SK-N-SH (cell line): ENCODE data around the gene SGPP1. TPM values are rescaled to one million over a fixed set of nuclear protein-coding genes. Genes with fewer than 3 reads are reported as not detected.

Experiments
- CTCF ChIA-PET: fragments of 300-600, 350-600 bp; formaldehyde crosslinking; extraction: SDS; loops from one replicate; lab custom pipeline; 2021; lab: Yijun Ruan, JAX
- POLR2A ChIA-PET: fragments of 350-600 bp; sonication (Branson Sonifier 250); formaldehyde crosslinking; extraction: SDS; loops from one replicate; lab custom pipeline; 2020; ENCODE audit warnings: antibody characterized with exemption, inconsistent platforms; lab: Yijun Ruan, JAX
- DNase-seq: peaks from one replicate; pipeline ENCODE4 v3.0.0; 2012
- H2AFZ ChIP-seq: fragments of 200-600 bp; sonication (generic); 2 replicates; pipeline ENCODE4 v1.8.1; 2016; ENCODE audit warnings: antibody characterized with exemption, mild to moderate bottlenecking, low read depth
- H3F3A ChIP-seq: fragments of 200-600 bp; sonication (generic); replicated peaks from 2 replicates; pipeline ENCODE3; 2016; ENCODE audit warnings: antibody characterized with exemption, mild to moderate bottlenecking; ENCODE audit not compliant: insufficient read depth
- H3K27ac ChIP-seq, 2 experiments: fragments of 200-500 bp in 1 of 2; fragments of 200-600 bp in 1 of 2; sonication (Bioruptor generic) in 1 of 2; sonication (generic), shearing (Covaris generic) in 1 of 2; 2 replicates each; pipeline versions ENCODE4 v1.5.1 to v1.6.1; 2014 to 2016; ENCODE audit warnings: low read depth in 2 of 2, inconsistent platforms in 1 of 2, low read length in 1 of 2, mild to moderate bottlenecking in 1 of 2, mixed read lengths in 1 of 2
- H3K27me3 ChIP-seq: fragments of 200-600 bp; sonication (generic), shearing (Covaris generic); 2 replicates; pipeline ENCODE4 v1.6.1; 2016; ENCODE audit warnings: mixed run types; ENCODE audit not compliant: insufficient read depth
- H3K36me3 ChIP-seq, 2 experiments: fragments of 200-500 bp in 1 of 2; fragments of 200-600 bp in 1 of 2; sonication (Bioruptor generic) in 1 of 2; sonication (generic) in 1 of 2; replicated peaks in 1 of 2; 2 replicates each; pipeline versions ENCODE3 to v1.5.1; 2014 to 2016; ENCODE audit warnings: low read length in 1 of 2, mild to moderate bottlenecking in 1 of 2; ENCODE audit not compliant: insufficient read depth in 2 of 2, control insufficient read depth in 1 of 2
- H3K4me1 ChIP-seq, 2 experiments: fragments of 200-500 bp in 1 of 2; fragments of 200-600 bp in 1 of 2; sonication (Bioruptor generic) in 1 of 2; sonication (generic), shearing (Covaris generic) in 1 of 2; 2 replicates each; pipeline versions ENCODE4 v1.5.1 to v1.6.1; 2014 to 2016; ENCODE audit warnings: low read depth in 1 of 2, low read length in 1 of 2, mixed run types in 1 of 2; ENCODE audit not compliant: insufficient read depth in 2 of 2, control insufficient read depth in 1 of 2
- H3K4me2 ChIP-seq: fragments of 200-600 bp; sonication (generic), shearing (Covaris generic); 2 replicates; pipeline ENCODE4 v1.6.1; 2017; ENCODE audit warnings: mixed run types
- H3K4me3 ChIP-seq, 2 experiments: fragments of 200-500 bp in 1 of 2; fragments of 200-600 bp in 1 of 2; sonication (Bioruptor generic) in 1 of 2; sonication (generic), shearing (Covaris generic) in 1 of 2; 2 replicates each; pipeline versions ENCODE4 v1.5.1 to v1.8.1; 2014 to 2016; ENCODE audit warnings: low read depth in 2 of 2, inconsistent platforms in 1 of 2, low read length in 1 of 2, mild to moderate bottlenecking in 1 of 2, mixed read lengths in 1 of 2, moderate library complexity in 1 of 2
- H3K79me2 ChIP-seq: fragments of 200-600 bp; sonication (generic); 2 replicates; pipeline ENCODE4 v1.8.1; 2017; ENCODE audit warnings: mild to moderate bottlenecking; ENCODE audit not compliant: insufficient read depth
- H3K9ac ChIP-seq: fragments of 200-600 bp; sonication (generic); 2 replicates; pipeline ENCODE4 v1.6.1; 2017; ENCODE audit warnings: mixed run types
- H3K9me2 ChIP-seq: fragments of 200-600 bp; sonication (generic); 2 replicates; pipeline ENCODE4 v1.6.1; 2017; ENCODE audit warnings: mixed run types
- H3K9me3 ChIP-seq: fragments of 200-600 bp; sonication (generic); 2 replicates; pipeline ENCODE4 v1.6.1; 2017; ENCODE audit warnings: mixed run types, mild to moderate bottlenecking, moderate library complexity
- H4K20me1 ChIP-seq: fragments of 200-600 bp; sonication (generic); 2 replicates; pipeline ENCODE4 v1.6.1; 2017; ENCODE audit warnings: mild to moderate bottlenecking, mixed run types; ENCODE audit not compliant: insufficient read depth
- EZH2phosphoT487 ChIP-seq: fragments of 200-600 bp; sonication (generic); IDR thresholded peaks from 2 replicates; pipeline ENCODE4 v1.6.1; 2017; ENCODE audit warnings: low read depth, mixed run types, mild to moderate bottlenecking, antibody characterized with exemption, moderate library complexity, borderline replicate concordance
- FOSL2 ChIP-seq: IDR thresholded peaks from 2 replicates; pipeline ENCODE4 v1.4.0; 2012; ENCODE audit warnings: low read depth, mild to moderate bottlenecking, moderate library complexity, borderline replicate concordance
- MXI1 ChIP-seq: IDR thresholded peaks from 2 replicates; pipeline ENCODE4 v1.6.1; 2012; ENCODE audit warnings: mild to moderate bottlenecking, low read depth, low read length, improper control_type of control experiment
- RXRA ChIP-seq: IDR thresholded peaks from 2 replicates; pipeline ENCODE4 v1.4.0; 2012; ENCODE audit warnings: low read depth, mild to moderate bottlenecking, borderline replicate concordance
- YY1 ChIP-seq: IDR thresholded peaks from 2 replicates; pipeline ENCODE4 v1.4.0; 2012; ENCODE audit warnings: low read depth, mild to moderate bottlenecking
- WGBS: methylation state at CpG from one replicate; pipeline ENCODE4 v1.1.6; 2017; ENCODE audit warnings: low lambda C conversion rate; 5-methylcytosine and 5-hydroxymethylcytosine counted together
- polyA plus RNA-seq, 3 experiments: library from polyadenylated mRNA; depleted of rRNA; stranded (reverse); fragments of >200 nt; gene quantifications; 2 replicates each; pipeline ENCODE4 v1.2.3, GENCODE V29; 2012
- TF ChIP-seq, protein P1 (sequence below): IDR thresholded peaks from 2 replicates; pipeline ENCODE4 v1.4.0; 2012; ENCODE audit warnings: low read depth, borderline replicate concordance
- TF ChIP-seq, protein P2 (sequence below): fragments of 150-350 bp; IDR thresholded peaks from 2 replicates; pipeline ENCODE4 v1.6.1; 2016; ENCODE audit warnings: mild to moderate bottlenecking, low read depth, low read length
- TF ChIP-seq, protein P3 (sequence below): IDR thresholded peaks from 2 replicates; pipeline ENCODE4; 2012
- TF ChIP-seq, protein P4 (sequence below): IDR thresholded peaks from 2 replicates; pipeline ENCODE4 v1.4.0; 2012; ENCODE audit warnings: low read depth

SGPP1 gene
- polyA plus RNA-seq, 1 of the 3 experiments (the other 2 are of a cell fraction), result 8.4 TPM

DNA sequence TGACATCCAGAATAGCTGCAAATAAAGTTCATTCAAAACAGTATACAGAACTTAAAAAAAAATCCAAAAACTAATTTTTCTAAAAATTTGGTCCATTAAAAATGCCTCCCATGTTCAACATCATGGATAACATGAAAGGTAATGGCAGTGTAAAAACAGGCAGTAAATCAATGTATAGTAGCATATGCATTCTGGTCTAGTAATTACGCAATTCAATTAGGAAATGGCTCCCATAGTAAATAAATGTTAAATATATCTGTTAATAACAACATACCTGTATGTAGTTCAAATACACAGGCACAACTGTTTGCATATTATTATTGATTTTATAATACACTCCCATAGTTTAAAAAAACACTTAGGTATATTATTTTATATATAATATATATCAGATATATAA is 42.5 kb downstream of the SGPP1 start (continued):
- TF ChIP-seq FOSL2, result no peak
- TF ChIP-seq, protein P1, sequence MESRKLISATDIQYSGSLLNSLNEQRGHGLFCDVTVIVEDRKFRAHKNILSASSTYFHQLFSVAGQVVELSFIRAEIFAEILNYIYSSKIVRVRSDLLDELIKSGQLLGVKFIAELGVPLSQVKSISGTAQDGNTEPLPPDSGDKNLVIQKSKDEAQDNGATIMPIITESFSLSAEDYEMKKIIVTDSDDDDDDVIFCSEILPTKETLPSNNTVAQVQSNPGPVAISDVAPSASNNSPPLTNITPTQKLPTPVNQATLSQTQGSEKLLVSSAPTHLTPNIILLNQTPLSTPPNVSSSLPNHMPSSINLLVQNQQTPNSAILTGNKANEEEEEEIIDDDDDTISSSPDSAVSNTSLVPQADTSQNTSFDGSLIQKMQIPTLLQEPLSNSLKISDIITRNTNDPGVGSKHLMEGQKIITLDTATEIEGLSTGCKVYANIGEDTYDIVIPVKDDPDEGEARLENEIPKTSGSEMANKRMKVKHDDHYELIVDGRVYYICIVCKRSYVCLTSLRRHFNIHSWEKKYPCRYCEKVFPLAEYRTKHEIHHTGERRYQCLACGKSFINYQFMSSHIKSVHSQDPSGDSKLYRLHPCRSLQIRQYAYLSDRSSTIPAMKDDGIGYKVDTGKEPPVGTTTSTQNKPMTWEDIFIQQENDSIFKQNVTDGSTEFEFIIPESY, result no peak
- TF ChIP-seq RXRA, result no peak
- no peak for TF ChIP-seq EZH2phosphoT487
- TF ChIP-seq, all 33 proteins: peak for 0

DNA sequence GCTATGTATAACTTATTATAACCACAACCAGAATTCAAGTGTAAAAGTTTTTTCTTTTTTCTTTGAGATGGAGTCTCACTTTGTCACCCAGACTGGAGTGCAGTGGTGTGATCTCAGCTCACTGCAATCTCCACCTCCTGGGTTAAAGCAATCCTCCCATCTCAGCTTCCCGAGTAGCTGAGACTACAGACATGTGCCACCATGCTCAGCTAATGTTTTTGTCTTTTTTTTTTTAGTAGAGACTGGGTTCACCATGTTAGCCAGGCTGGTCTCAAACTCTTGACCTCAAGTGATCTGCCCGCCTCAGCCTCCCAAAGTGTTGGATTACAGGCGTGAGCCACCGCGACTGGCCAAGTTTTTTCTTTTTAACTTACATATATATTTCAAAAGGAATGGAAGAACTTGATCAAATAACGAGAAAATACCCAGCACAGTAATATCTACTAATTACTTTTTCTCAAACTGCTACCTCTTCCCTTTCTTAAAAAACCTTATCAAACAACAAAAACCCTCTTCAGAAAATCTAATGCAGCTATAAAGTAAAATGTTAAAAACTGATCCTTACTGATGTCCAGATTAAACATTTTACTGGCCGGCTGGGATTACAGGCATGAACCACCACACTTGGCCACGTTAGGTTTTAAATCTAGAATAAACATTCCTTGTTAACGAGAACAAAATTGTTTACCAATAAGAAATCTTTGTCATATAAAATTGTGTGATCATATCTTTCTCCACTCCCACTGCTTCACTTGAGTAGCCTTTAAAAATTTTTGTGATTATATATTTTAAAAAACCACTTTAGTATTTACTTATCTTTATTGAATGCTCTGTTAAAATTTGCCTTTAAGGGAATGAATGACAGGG is 44.9 kb downstream of the SGPP1 start:
- WGBS, result 93% methylated on average over 9 of the region's 9 CpGs

More for the DNA sequence above, 44.9 kb downstream of the SGPP1 start:
- CTCF ChIA-PET, result interaction anchor here (1.2 kb wide), 2 partner anchors 14 to 43 kb away, joined by 3 read pairs; no protein-coding TSS in a partner anchor
- POLR2A ChIA-PET, result no interaction called here
- Histone ChIP-seq H3K9me2 (no peaks in the 10 kb centered on the region), H2AFZ (no peak overlapping the region), H3K79me2 (no peaks in the 10 kb centered on the region), H3F3A (no peaks in the 10 kb centered on the region), H3K9ac (no peak overlapping the region), H3K27ac (no peak overlapping the region), H3K9me3 (no peaks in the 10 kb centered on the region), H3K4me3 (no peak overlapping the region), H3K27me3 (no peaks in the 10 kb centered on the region), H3K4me1 (no peaks in the 10 kb centered on the region), H3K36me3 (peaks cover 0 to 15% of the 10 kb centered on the region in 2 experiments), H3K4me2 (no peak overlapping the region), H4K20me1 (no peaks in the 10 kb centered on the region)
- DNase-seq, result no peak
- TF ChIP-seq, protein P2, sequence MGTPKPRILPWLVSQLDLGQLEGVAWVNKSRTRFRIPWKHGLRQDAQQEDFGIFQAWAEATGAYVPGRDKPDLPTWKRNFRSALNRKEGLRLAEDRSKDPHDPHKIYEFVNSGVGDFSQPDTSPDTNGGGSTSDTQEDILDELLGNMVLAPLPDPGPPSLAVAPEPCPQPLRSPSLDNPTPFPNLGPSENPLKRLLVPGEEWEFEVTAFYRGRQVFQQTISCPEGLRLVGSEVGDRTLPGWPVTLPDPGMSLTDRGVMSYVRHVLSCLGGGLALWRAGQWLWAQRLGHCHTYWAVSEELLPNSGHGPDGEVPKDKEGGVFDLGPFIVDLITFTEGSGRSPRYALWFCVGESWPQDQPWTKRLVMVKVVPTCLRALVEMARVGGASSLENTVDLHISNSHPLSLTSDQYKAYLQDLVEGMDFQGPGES, result no peak
- TF ChIP-seq, protein P3, sequence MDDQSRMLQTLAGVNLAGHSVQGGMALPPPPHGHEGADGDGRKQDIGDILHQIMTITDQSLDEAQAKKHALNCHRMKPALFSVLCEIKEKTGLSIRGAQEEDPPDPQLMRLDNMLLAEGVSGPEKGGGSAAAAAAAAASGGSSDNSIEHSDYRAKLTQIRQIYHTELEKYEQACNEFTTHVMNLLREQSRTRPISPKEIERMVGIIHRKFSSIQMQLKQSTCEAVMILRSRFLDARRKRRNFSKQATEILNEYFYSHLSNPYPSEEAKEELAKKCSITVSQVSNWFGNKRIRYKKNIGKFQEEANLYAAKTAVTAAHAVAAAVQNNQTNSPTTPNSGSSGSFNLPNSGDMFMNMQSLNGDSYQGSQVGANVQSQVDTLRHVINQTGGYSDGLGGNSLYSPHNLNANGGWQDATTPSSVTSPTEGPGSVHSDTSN, result no peak
- no peak for TF ChIP-seq YY1
- TF ChIP-seq MXI1, result no peak
- TF ChIP-seq, protein P4, sequence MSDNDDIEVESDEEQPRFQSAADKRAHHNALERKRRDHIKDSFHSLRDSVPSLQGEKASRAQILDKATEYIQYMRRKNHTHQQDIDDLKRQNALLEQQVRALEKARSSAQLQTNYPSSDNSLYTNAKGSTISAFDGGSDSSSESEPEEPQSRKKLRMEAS, result no peak
